ENCODE measurements around the gene SMPD3.

The SMPD3 gene

GRCh38 chr16:68379472-68380347, 68.6 kb downstream of the SMPD3 start:
- no peak for FAIRE-seq

GRCh38 chr16:68378436-68379415, 69.6 kb downstream of the SMPD3 start:
- no peak for FAIRE-seq

DNA sequence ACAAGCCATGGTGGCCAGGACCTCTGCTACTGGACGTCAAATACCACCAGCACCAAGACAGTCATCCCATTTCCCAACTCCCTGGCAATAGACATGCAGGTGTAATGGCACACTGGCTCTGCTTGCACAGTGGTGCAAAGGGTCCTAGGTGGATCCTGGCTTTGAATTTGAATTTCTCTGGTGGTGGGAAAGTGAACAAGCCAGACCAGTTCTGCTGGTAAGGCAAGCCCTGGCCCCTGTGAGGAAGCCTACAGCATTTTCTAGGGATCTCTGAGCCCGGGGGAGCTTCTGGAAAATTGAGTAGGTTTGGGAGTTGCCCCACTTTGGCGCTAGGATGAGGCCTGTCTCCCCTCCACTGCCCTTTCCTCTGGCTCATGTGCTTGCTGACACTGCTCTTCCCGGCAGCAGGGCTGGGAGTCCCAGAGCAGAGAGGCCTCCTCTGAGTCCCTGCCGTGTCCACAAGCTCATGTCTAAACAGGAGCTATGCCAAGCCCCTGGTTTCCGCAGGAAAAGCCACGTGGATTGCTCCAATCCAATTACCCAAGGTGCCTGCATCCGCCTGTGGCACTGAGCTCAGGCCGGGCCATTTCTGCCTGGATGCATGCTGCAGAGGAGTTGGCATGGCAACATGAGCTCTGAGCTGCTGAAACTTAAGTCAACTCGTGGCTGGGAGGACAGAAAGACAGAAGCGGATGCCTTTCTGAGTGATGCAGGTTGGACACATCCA, 70.5 kb downstream of the SMPD3 start:
- FAIRE-seq = no peak

DNA sequence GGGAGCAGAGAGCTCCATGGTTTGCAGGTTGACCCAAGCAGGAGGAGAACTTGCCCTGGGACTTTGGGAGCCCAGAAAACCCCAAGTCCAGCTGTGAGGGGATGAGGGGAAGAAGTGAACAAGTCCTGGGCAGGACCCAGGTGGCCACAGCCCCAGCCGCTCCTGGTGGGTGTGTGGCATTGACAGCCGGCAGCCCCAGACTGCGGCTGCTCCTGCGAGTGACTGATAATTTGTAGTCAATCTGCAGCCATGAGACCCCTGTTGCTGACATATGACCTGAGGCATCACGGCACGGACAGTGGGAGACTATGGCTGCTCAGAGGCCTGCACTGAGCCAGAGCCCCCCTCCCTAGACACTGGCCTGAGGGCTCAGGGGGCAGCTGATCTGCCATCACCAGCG, 71.1 kb downstream of the SMPD3 start:
- no peak for FAIRE-seq

- FAIRE-seq = no peak
These were observed 71.7 kb downstream of the SMPD3 start for GRCh38 chr16:68376590-68376989.

DNA sequence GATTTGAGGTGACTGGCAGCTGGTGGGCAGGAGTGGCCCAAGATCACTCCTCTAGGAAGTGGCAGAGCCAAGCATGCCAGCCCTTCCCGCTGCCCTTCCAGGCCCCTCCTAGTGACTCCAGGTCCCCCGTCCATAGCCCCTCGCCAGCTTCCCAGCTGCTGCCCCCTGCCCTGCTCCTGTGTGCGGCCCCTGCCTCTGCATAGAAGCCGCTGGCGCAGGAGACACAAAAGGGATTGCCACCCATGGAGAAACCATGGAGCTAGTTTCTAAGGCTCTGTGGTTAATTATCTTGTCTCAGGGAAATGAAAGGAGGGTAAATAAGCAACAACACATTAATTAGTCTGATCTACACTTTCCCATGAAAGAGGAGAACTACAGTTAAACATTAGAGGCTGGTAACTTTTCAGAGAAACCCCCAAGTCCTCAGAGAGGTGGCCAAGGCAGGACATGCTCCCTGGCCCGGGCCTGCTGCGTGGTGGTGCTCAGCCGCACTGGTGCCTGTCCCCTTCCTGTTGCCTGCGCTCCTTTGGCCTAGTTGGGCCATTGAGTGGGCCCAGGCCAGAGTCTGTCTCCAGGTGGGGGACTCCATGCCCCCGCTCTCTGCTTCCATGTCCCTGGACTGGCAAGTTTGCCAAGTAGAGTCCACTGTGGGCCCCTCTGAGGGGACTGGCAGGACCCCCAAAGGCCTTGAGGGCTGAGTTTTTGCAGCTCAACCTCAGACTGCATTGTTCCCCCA, 72.3 kb downstream of the SMPD3 start:
- no peak for FAIRE-seq

- FAIRE-seq = no peak
These were observed 73.2 kb downstream of the SMPD3 start for GRCh38 chr16:68374961-68375660.

DNA sequence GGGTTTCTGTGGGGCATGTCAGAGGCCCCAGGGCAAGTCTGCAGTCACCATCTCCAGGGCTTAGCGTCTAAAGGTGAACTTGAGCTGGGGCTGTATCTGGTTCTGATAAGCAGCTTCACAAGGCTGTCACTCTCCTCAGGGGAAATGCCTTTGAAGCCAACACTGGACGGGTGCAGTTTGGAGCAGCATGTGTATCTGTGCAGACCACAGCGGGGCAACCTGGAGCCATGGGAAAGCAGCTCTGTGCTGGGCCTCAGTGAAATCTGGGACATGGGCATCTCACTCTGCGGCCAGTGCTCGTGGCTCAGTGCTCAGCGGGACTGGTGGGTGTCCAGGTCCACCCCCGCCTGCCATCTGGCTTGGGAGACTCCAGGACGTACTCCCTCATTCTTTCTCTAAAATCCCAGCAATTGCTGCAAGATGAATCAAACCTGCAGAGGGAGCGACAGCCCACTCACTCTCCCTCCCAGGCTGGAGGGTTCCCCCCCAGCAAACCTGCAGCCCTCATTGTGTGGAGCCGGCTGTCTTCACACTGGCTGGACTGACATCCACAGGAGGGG, 74.0 kb downstream of the SMPD3 start:
- no peak for FAIRE-seq

GRCh38 chr16:68373528-68374245, 74.6 kb downstream of the SMPD3 start:
- no peak for FAIRE-seq

DNA sequence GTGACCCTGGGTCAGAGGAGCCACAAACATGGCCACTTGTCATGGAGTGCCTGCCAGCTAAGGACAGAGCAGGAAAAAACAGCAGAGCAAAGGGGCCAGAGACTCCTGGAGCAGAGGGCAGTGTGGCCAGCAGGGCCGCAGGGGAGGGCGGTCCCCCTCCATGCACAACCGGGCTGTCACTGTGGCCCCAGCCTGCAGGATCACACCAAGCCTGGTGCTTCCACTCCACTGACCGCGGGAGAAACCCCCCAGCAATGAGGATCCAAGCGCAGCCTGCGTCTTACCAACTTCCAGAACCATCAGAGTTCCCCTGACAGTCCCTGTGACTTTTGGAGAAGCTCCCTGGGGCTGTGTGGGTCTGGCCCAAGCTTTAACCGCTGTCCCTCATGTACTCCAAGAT, 75.5 kb downstream of the SMPD3 start:
- no peak for FAIRE-seq

GRCh38 chr16:68372381-68372720, 76.0 kb downstream of the SMPD3 start:
- FAIRE-seq = no peak

DNA sequence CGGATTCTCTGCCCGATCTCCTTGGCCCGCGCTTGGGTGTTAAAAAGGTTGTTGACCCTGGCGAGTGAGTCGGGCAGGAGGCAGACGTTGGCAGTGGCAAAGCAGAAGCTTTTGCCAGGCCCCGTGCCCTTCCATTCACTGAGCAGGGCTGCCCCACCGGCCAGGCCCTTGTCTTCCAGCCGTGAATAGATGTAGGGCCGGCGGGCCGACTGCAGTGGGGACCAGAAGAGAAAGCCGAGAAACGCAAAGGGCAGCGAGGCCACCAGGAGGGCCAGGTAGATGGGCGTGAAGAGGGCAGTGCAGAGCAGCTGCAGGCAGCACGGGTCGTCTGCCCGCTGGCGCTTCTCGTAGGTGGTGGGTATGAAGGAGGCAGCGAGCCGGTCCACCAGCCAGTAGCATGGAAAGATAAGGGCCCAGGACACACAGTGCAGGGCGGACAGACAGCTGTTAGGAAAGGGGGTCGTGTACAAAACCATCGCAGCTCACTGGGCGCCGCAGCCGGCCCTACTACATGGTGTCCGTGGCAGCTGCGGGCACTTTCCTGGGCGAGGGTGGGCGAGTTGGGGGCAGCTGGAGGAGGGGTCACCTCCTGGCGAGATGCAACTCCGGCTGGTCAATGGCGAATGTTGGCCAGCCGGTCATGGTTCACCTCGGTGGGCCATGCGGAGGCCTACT, 76.5 kb downstream of the SMPD3 start:
- FAIRE-seq = no peak

DNA sequence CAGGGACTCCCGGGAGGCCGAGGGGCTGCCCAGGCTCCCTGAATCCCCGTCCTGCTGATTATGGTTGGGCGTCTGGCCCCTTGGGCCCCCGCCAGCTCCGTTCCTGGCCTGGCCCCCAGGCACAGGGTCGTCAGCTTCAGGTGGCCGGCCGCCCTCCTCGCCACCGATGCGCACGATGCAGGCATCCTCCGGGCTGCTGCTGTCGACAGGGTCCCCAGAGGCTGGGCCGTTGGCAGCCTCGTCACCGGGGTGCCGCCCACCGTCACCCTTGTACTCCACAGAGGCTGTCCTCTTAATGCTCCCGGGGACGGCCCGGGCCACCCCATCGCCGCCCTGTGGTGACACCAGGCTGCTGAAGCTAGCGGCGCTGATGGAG, 77.0 kb downstream of the SMPD3 start:
- no peak for FAIRE-seq

- FAIRE-seq = no peak
These were observed 77.6 kb downstream of the SMPD3 start for GRCh38 chr16:68370581-68371275.

- no peak for FAIRE-seq
These were observed 78.4 kb downstream of the SMPD3 start for GRCh38 chr16:68369697-68370580.

DNA sequence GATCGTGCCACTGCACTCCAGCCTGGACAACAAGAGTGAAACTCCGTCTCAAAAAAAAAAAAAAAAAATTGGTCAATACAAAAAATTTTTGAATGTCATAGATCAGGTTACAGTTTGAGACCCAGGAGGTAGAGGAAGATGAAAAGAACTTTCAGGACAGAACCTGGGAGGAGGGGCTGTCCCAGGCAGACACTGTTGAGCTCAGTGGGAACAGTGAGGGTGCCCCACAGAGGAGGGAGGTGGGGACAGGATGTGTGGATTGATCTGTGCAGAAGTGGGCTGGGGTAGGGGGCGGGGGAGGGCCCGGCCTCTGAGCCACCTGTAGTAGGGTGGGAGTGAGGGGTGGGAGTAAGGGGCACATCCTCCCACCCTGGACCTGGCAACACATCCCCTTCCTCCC, 79.1 kb downstream of the SMPD3 start:
- no peak for FAIRE-seq

- FAIRE-seq = no peak
These were observed 79.9 kb downstream of the SMPD3 start for GRCh38 chr16:68368301-68368888.

DNA sequence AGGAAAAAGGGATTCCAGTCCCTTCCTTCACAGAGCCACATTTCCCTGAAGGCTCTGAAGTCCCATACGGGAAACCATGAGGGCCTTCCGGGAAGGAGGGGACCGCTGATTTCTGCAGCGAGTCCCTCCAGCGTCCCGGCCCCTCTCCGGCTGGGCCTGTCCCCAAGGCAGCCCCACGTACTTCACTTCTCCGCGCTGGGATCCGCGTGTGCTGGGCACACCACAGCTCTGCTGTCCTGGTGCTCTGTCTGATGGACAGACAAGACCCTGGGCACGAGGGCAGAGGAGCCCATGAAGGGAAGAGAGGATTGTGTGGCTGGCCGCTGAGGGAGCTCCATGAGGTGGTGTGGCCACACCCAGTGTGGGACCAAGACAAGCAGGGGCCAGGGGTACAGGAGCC, 80.4 kb downstream of the SMPD3 start:
- FAIRE-seq = no peak
